Esophagus muscularis mucosa (tissue), 4 donors: Measurements from ENCODE around the gene SNUPN. TPM values are rescaled to one million over a fixed set of nuclear protein-coding genes. Genes with fewer than 3 reads are reported as not detected.

ENCODE experiments used
- DNase-seq: peaks from one replicate; pipeline ENCODE4 v3.0.0-alpha.2; 2017; ENCODE audit errors: extremely low spot score
- H3K27ac ChIP-seq, 4 donors: fragments of 200-600 bp; sonication (generic); replicated peaks in 1 of 4; 1 replicate in 3 of 4; 2 replicates in 1 of 4; pipeline ENCODE4 v1.5.1; 2016 to 2019; ENCODE audit warnings: mild to moderate bottlenecking in 1 of 4
- H3K27me3 ChIP-seq, 4 donors: fragments of 200-600 bp; sonication (generic); one replicate each; pipeline versions ENCODE4 v1.5.1 to v1.6.0; 2016 to 2019
- H3K36me3 ChIP-seq, 4 donors: fragments of 200-600 bp; sonication (generic); one replicate each; pipeline ENCODE4 v1.5.1; 2016 to 2019
- H3K4me1 ChIP-seq, 4 donors: fragments of 200-600 bp; sonication (generic); one replicate each; pipeline ENCODE4 v1.5.1; 2016 to 2019
- H3K4me3 ChIP-seq, 4 donors: fragments of 200-600 bp; sonication (generic); 1 replicate in 2 of 4; 2 replicates in 2 of 4; pipeline ENCODE4 v1.5.1; 2016 to 2019; ENCODE audit warnings: mild to moderate bottlenecking in 4 of 4, moderate library complexity in 1 of 4
- H3K9me3 ChIP-seq, 4 donors: fragments of 200-600 bp; sonication (generic); 1 replicate in 3 of 4; 2 replicates in 1 of 4; pipeline ENCODE4 v1.5.1; 2016 to 2019
- EP300 ChIP-seq: sonication (generic); formaldehyde crosslinking; IDR thresholded peaks from one replicate; pipeline ENCODE4 v1.6.1; 2017; ENCODE audit warnings: antibody characterized with exemption
- POLR2A ChIP-seq: fragments of 450-650 bp; IDR thresholded peaks from one replicate; pipeline ENCODE4 v1.6.1; 2017; ENCODE audit warnings: antibody characterized with exemption, moderate library complexity, mild to moderate bottlenecking, low read depth
- POLR2AphosphoS5 ChIP-seq, 2 donors: sonication (generic); formaldehyde crosslinking; IDR thresholded peaks; one replicate each; pipeline ENCODE4 v1.6.1; 2017; ENCODE audit warnings: antibody characterized with exemption in 2 of 2
- WGBS: methylation state at CpG from one replicate; pipeline ENCODE4 v1.1.5; 2018; 5-methylcytosine and 5-hydroxymethylcytosine counted together
- intact Hi-C: fragments of 100-400 bp; cut with DNase I; formaldehyde crosslinking; loops from one replicate; pipeline ENCODE4 v1.15.1; 2023
- total RNA-seq, 4 donors: library from RNA; depleted of rRNA; stranded (reverse); fragments of >200 nt; gene quantifications; one replicate each; pipeline versions ENCODE4 v1.1.0 to v1.2.1, GENCODE V29; 2016
- TF ChIP-seq, protein P1 (sequence below), 3 experiments: fragments of 200-600 bp in 2 of 3; fragments of 450-650 bp in 1 of 3; sonication (generic) in 2 of 3; IDR thresholded peaks; one replicate each; pipeline ENCODE4 v1.5.1; 2017 to 2019; ENCODE audit warnings: antibody characterized with exemption in 3 of 3, mild to moderate bottlenecking in 2 of 3, moderate library complexity in 1 of 3

The SNUPN gene
- total RNA-seq = 10 to 100 TPM; 16.6 to 23.4 (median 18.8) TPM

DNA sequence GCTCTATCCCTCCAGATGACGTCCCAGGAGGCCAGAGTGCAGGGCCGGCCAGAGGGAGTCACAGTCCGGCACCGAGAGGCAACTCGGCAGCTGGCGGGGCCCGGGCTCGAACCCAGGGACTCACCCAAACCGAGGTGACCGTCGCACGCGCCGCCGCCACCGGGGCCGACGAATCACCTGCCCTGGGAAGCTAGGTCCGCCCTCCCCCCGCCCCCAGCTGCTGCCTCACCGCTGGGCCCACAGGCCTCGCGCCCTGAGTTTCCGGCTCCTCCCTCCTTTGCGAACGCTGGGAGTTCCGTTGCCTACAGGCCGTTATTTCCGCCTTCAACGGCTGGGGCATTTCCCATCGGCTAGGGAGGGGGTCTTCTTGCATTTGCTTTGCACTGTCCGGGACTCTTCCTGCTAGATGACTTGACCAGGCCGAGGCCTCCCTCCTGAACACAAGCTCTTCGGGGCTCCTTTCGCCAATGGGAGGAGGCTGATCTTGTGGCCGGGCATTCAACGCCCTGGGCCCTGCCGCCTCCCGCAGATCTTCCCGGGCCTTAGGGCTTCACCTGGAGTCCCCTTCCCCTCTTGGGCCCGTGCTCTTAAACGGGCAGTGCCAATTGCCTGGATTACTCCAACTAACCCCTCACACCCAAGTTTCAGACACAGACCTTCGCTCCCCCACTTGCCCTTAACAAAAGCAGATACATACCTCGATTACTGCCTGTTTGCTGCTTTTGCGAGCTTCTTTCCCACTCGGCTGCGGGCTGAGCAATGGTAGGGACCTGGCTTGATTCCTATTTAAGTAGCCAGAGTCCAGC lies at the start of gene SNUPN:
Gene SNUPN (minus strand): TSS at position 184 of the 806 bp plus-strand sequence. CDS start 4,674 bp downstream, outside the sequence.
- no peaks in the 10 kb centered on the region for H3K27me3 ChIP-seq
- no peaks in the 10 kb centered on the region for H3K9me3 ChIP-seq
- intact Hi-C loops = loop anchor here (5.0 to 10.0 kb wide), 2 partner anchors 168 to 179 kb away; no protein-coding TSS in a partner anchor
- H3K4me1 ChIP-seq = peaks cover 15 to 40% (median 25%) of the 10 kb centered on the region in 4 donors
- H3K4me3 ChIP-seq = peak within 1 kb of the TSS; percentile 79 to 95 (median 92)
- TF ChIP-seq, protein P1, sequence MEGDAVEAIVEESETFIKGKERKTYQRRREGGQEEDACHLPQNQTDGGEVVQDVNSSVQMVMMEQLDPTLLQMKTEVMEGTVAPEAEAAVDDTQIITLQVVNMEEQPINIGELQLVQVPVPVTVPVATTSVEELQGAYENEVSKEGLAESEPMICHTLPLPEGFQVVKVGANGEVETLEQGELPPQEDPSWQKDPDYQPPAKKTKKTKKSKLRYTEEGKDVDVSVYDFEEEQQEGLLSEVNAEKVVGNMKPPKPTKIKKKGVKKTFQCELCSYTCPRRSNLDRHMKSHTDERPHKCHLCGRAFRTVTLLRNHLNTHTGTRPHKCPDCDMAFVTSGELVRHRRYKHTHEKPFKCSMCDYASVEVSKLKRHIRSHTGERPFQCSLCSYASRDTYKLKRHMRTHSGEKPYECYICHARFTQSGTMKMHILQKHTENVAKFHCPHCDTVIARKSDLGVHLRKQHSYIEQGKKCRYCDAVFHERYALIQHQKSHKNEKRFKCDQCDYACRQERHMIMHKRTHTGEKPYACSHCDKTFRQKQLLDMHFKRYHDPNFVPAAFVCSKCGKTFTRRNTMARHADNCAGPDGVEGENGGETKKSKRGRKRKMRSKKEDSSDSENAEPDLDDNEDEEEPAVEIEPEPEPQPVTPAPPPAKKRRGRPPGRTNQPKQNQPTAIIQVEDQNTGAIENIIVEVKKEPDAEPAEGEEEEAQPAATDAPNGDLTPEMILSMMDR (IDR thresholded peaks at IDR 0.05) = peak in 1 of 3 experiments; percentile 20
- TF ChIP-seq POLR2A (no peak), EP300 (no peak), POLR2AphosphoS5 (IDR thresholded peaks at IDR 0.05) (peak; percentile 86 to 89)
- H3K27ac ChIP-seq = peak within 1 kb of the TSS; percentile 91 to 96 (median 96)
- peaks cover 0 to 3% (median under 1%) of the 10 kb centered on the region in 4 donors for H3K36me3 ChIP-seq
- WGBS = 3% methylated on average over 16 of the region's 47 CpGs
- DNase-seq = peak; percentile 98

DNA sequence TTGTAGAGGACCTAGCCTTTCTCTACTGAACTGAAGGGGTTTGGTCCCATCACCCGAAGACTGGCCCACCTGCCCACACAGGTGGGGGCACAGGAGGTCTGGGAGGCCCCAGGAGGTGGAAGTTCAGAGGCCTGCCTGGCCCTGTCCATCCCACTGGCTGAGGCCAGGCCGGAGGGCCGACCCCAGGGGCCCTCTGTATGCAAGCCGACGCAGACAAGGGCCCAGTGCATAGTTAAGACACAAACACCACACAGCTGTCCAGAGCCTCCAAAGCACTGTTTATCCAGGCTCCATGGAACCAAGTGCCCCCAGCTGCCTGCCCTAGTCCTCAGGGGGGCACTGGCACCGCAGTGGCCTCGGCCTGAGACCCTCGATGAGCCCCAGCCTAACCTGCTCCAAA lies 48.8 kb upstream of the SNUPN start:
- no peaks in the 10 kb centered on the region for H3K9me3 ChIP-seq
- intact Hi-C loops = no loop called here
- peaks cover 0 to 52% (median 35%) of the 10 kb centered on the region in 4 donors for H3K36me3 ChIP-seq
- peak overlapping the region; percentile 78 to 88 (median 87) for H3K27ac ChIP-seq
- TF ChIP-seq POLR2A (no peak), EP300 (no peak), POLR2AphosphoS5 (IDR thresholded peaks at IDR 0.05) (no peak)
- TF ChIP-seq, protein P1 (IDR thresholded peaks at IDR 0.05) = no peak
- H3K4me3 ChIP-seq = no peak overlapping the region
- peaks cover 27 to 66% (median 65%) of the 10 kb centered on the region in 4 donors for H3K4me1 ChIP-seq
- WGBS = 83% methylated on average over 1 of the region's 8 CpGs
- H3K27me3 ChIP-seq = no peaks in the 10 kb centered on the region
- no peak for DNase-seq

DNA sequence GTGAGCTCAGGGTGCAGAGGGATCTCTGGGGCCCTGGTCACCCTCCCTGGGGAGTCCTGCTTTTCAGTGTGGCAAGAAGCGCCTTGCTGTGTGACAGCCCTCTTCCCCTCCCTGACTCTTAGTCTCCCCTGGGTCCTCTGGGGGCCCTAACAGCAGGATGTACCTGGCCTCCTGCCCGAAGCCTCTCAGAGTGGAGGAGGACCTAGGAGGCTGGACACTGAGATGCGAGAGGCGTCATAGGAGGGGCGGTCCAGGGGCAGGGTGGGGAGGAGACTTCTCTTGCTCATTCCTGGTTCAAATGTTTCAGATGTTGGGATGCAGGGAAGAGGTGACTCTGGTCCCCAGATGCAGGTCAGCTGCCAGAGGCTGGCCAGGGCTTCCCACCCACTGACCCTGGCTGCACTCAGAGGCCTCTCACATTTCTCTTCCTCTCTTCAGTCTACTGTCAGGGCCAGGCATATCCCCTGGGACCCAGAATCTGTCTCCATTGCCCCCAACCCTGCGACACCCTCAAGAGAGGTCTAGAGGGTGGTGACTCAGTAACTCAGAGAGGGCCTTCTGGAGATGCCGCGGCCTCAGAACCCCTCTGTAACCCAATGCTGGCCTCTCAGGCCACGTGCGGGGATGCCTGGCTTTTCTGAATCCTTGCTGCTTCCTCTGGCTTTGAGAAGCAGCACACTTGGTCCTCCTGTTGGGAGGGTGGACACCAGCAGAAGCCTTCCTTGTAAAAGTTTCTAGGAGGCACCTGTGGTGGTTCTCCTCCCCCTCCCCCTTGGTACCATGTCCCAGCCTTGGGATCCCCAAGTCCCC lies 48.1 kb upstream of the SNUPN start:
- H3K4me3 ChIP-seq = peak overlapping the region in 2 of 4 donors; percentile 1 to 7
- WGBS = 45% methylated on average over 10 of the region's 10 CpGs
- intact Hi-C loops = no loop called here

More for the DNA sequence above, 48.1 kb upstream of the SNUPN start:
- peaks cover 0 to 46% (median 29%) of the 10 kb centered on the region in 4 donors for H3K36me3 ChIP-seq
- H3K9me3 ChIP-seq = no peaks in the 10 kb centered on the region
- no peak for DNase-seq
- TF ChIP-seq, protein P1 (IDR thresholded peaks at IDR 0.05) = no peak
- TF ChIP-seq POLR2A = no peak
- peak; percentile 45 to 49 for TF ChIP-seq POLR2AphosphoS5 (IDR thresholded peaks at IDR 0.05)
- TF ChIP-seq EP300 = no peak
- peak overlapping the region; percentile 78 to 88 (median 87) for H3K27ac ChIP-seq
- peaks cover 27 to 68% (median 66%) of the 10 kb centered on the region in 4 donors for H3K4me1 ChIP-seq
- H3K27me3 ChIP-seq = no peaks in the 10 kb centered on the region
